HG02885 (cell line): ENCODE measurements around the gene MICAL2.

Source experiments
- ATAC-seq: cut with Tn5 transposase; IDR thresholded peaks from one replicate; pipeline ENCODE4 v1.9.1; 2021; ENCODE audit warnings: mild to moderate bottlenecking; ENCODE audit not compliant: unreplicated experiment, poor library complexity

Gene MICAL2

DNA sequence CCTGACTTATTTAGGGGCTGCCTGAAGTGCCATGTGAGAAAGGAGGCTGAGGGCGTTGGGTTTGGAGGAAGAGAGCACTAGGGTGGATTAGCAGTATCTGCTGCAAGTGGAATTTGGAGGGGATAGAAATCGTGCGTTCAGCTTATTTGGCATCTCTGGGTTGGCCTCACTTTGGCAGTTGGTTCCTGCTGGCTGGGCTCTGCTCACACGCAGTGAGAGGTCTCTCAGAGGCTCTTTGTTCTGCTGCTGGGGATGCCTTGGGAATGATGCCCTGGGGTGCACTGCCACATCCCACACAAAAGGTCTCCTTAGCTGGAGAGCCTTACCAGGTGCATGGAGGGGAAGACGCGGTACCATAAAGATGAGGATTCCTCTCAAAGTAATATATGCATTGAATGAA, 17.7 kb upstream of the MICAL2 start:
- no peak for ATAC-seq

DNA sequence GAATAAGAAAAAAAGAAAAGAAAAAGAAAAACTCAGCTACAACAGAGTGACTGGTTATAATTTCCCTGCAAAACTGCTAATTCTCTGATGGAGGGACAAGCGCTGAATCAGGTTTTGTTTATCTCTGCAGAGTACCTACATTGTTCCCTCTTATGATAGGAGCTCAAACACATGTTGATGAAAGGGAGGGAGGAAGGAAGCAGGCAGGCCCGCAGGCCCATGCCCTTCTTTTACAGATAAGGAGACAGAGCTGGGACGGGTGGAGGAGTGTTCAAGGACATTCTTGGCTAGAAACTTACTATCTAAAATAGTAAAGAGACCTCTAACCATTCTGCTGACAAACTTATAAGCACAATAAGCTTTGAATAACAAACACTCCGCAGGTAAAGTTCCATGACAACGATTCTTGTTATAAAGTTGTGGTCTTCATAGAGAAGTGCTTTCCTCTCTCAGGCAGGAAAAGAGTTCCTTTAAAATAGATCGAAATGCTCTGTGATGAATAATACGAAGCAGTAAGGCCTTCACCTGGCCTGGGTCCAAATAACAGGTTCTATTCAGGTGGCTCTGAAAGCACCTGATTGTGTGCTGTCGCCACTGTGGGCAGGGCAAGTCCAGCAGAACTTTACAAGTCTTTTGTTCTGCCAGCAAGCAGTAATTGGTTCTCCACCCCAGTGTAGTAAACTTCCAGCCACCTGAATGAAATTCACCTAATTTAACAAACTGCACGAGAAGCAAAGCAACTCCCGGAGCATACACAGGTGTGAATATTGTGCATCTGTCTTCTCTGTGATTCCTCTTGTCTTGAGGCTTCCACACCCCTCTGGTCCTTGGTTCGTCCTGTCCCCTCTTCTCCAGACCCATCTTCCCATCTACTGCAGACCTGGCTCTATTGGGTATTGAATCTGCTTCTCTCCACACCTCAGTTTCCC, 15.3 kb upstream of the MICAL2 start:
- no peak for ATAC-seq

DNA sequence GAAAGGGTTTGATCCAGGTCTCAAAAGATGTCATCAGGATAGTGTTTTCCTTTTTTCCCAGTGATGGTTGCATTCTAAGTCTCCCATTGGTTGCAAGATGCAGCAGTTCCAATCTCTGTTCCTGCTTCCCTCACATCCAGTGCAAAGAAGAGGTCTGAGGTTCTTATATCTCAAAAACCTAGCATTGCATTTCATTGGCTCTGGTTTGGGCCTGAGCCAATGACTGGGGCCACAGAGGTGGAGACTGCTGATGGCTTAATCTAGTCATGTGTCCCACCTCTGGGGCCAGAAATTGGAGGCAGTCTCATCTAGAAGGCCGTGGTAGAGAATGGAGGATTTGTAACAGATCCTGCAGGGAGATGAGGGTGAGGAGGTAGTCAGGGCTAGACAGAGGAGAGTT, 13.2 kb upstream of the MICAL2 start:
- no peak for ATAC-seq

DNA sequence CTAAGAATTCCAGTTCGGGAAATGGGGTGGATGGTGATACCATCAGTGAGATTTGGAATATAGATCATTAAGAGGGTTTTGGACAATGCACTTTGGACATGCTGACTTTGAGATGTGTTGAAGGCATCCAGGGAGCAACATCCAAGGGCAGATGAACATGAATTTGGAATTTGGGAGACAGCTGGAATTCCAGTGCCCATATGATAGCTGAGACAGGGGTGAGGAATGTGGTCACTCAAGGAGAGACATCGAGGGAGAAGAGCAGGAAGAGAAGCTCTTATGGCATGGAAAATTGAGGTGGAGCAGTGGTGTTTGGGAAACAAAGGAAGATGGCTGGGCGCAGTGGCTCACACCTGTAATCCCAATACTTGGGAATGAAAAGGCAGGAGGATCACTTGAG, 11.8 kb upstream of the MICAL2 start:
- ATAC-seq = no peak

DNA sequence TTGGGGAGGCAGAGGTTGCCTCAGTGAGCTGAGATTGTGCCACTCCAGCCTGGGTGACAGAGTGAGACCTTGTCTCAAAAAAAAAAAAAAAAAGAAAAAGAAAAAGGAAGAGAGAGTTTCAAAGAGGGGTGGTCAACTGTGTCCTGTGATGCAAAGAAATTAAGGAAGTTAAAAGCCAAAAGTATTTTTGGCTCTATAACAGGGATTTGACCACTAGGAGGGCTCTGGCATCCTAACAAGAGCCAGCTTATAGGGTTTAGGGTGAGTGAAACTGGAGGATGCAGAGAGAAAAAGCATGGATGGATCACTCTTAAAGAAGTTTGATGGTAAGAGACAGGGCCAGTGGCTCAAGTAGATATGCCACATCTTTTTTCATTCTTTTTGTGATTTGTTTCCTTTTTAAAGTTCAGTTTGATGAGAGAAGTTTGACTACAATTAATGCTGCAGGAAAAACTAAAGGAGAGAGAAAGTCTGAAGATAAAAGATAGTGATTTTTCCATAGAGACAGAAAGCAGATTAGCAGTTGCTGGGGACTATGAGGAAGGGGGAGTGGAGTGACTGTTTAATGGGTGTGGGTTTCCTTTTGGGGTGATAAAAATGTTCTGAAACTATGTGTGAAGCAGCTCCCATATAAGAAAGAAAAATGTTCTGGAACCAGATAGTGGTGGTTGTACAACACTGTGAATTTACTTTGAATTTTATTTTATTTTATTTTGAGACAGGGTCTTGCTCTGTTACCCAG, 11.1 kb upstream of the MICAL2 start:
- no peak for ATAC-seq

DNA sequence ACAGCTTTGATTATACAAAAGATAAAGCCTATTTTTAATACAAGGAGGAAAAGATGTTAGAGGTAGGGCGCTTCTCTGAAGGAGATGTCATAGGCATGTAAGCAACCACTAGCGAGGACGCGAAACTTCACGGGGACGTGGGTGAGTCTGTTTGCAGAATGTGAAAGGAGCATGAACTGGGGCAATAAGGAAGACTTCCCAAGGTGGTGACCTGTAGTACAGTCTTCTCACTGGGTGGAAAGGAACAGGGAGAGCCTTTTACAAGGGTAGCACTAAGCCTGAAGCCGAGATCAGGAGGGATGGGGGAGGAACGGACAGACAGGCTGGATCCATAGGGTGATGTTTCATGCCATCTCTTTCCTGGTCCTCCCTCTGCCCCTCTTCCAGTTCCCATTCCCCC, 10.0 kb upstream of the MICAL2 start:
- no peak for ATAC-seq

DNA sequence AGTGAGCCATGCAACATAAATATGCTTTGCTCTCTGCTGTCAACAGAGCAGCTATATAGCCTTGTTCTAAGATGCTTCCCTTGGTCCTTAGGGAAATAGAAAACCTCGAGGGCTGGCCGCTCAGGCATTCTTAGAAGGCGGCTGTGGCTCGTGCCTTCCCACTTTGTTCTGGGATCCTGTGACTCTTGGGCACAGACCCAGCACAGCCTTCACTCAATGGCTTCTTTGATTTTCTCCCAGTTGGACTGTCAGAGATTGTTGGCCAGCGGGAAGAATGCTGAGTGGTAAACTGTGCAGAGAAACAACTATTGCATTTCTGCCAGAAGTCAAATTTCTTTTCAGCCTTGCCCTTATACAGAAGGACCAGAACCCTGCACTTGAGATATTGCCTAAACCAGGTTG, 9.5 kb upstream of the MICAL2 start:
- no peak for ATAC-seq

DNA sequence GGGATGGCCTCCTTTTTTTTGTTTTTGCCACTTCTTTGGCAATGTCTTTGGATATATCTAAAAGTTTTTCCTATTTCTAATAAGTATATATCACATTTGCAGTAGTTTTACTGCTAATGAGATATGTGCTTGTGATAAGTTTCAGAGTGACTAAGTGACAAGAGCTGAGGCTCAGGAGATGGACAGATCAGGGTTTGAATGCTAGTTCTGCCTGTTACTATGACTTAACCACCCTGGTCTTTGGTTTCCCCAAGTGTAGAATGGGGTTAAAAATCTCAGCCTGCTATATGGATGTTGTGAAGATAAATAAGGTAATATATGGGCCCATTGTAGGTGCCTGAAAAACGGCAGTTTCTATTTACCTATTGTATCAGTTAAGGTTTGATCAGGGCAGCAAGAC, 9.1 kb upstream of the MICAL2 start:
- ATAC-seq = no peak

DNA sequence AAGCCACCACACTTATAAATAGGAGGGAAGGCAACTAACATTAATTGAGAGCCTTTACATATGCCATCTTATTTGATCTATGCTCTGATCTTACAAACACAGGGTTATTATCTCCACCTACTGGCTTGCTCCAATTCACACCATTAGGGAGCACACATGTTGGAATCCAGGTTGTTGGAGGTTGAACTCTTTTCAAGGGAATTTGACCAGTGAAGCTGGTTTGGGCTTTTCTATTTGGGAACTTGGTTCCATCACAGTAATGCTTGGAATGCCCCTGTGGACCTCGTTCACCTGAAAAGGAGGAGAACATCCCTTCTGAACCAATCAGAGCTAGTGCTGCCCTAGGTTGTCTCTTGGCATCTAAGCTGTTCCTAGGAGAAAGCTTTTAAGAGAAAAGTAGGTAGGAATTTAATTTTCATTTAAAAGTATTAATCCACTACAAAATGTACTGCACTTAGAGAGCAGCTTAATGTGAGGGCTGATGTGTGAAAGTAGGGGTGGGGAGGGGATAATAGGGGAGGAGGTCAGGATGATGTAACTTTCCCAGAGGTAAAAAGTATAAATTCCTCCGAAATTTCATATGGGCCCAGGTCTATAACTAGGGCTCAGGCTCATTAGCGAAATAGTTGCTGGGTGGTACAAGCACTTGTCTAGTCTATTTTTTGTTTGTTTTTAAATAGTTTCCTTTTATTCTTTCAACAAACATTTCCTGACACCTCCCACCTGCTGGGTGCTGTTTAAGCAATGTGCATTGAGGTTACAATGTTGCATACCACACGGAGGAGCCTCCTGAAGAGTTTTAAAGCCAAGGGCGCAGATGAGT, 7.6 kb upstream of the MICAL2 start:
- ATAC-seq = no peak

DNA sequence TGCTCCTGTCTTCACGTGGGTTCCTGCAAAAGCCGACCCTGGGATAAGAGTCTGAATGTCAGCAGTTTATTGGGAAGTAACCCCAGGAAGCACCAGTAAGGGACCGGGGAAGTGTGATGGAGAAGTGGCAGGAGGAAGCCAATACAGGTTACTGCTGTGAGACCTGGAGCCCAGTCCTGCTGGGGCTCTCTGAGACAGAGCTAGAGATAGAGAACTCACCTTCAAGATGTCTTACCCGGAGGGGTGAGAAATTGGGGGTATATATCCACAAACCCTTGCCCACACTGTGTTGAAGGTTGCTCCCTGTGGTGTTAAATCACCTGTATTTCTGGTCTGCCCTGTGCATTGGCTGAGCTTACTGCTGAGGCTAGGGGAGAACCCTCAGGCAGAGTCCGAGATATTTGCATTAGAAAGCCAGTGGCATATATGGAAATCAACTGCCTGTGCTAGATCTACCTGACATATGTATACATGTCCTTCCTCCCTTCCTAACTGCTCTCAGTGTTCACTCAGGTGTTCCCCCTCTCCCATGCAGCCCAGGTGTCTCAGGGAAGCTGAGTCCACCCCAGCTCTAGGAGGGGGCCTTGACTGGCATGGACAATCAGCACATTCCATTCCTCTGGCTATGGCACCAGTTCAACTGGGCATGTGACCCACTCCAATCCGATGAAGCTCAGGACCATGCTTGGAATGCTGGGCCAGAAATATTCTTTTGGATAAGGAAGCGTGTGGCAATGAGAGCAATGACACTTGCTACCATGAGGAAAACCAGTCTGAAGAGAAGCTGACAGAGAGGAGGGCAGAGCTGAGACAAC, 6.8 kb upstream of the MICAL2 start:
- ATAC-seq = no peak

DNA sequence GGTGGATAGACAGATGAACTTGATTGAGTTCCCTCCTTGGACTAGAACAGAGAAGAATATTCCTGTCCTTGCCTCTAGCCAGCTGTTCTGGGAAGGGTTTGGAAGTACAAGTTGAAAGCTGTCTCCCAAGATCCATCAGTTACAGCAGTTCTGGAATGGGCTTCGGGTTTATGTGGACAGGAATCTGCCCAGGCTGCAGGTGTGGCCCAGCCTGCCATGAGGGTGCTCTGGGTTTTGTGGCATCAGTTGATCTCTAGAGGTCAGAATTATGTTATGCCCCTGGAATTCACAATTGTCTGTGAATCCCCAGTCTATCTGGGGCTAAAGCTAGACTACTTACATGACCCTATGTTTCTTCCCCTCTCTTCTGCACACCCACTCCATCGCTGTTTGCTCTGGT, 4.9 kb upstream of the MICAL2 start:
- ATAC-seq = no peak

DNA sequence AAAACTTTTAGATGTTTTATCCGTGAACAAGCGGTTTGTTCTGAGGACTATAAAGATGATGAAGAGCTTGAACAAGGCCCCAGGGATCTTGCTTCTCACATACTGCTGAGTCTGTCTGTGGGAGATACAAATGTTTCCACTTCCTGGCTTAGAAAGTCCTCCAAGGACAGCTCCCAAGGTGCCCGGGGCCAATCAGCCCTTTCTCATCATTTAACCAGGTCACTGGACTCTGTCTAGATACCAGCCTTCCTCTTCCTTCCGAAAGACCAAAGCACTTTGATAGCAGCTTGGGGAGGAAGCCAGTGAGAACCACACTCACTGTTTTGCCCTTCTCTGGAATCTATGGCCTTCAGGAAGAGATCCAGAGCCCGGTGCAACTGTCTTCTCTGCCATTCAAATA, 4.3 kb upstream of the MICAL2 start:
- ATAC-seq = no peak

DNA sequence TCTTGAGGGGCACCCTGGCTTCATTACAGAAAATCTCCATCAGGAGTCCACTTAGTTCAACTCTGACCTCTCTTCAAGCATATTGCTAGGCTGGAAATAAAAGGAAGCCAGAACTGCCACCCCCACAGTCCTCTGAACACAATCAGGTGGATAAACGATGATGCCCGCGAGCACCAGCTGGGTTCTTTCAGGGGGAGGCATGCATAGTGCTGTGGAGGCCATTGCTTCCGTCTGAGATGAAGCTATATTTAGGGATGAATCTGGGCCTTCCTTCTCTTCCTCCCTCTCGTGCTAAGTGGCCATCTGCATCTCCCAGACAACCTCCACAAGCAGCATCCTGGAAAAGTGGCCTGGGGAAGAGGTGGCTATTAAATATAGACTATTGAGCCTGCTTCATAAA, 3.9 kb upstream of the MICAL2 start:
- ATAC-seq = no peak

DNA sequence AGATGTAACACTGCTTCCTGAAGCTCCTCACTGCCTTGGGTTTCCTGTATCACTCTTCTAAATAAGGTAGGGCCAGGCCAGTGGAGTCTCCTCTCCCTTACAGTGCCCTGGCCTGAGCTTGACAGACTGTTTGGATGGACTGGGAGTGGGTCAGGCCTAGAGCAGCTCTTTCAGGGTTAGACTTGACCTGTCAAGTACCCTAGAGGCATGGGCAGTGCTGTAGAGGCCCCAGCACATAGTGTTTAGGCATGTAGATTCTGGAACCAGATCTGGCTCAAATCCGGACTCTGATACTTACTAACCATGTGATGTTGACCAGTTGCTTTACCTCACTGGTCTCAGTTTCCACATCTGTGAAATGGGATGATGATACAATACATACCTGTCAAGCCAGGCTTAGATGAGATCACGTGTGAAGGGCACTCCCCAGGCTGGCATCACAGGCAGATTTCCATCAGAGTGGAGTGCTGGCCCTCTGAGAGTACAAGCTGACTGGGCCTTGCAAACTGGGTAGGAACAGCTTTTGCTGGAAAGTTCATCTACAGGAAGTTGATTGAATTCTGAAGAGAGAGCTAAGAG, 1.4 kb upstream of the MICAL2 start:
- no peak for ATAC-seq

DNA sequence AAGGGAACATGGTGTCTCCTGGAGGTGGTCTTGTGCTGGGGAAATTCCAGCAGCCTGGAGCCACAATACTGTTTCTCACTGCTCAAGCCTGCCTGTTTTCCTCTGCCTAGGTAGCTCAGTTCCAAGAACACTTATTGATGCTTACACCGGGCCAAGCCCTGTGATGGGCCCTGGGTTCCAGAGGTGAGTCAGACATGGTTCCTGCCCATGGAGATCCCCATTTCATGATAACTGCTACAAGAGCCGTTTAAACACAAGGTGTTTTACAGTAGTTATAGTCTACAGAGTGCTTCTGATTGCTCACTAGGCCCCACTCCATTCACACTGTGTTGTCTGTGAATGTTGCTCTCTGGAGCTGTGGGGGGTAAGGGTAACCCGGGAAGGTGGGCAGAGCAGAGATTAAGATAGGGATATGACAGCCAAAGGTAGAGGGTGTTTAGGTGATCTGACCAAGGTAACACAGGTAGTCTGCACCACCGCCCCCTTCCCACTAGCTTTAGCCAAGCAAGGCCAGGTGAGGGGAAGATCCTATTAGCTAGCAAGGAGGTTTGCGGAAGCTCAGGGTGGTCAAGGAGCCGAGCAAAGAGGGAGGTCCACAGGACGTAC, 696 bp upstream of the MICAL2 start:
- no peak for ATAC-seq

DNA sequence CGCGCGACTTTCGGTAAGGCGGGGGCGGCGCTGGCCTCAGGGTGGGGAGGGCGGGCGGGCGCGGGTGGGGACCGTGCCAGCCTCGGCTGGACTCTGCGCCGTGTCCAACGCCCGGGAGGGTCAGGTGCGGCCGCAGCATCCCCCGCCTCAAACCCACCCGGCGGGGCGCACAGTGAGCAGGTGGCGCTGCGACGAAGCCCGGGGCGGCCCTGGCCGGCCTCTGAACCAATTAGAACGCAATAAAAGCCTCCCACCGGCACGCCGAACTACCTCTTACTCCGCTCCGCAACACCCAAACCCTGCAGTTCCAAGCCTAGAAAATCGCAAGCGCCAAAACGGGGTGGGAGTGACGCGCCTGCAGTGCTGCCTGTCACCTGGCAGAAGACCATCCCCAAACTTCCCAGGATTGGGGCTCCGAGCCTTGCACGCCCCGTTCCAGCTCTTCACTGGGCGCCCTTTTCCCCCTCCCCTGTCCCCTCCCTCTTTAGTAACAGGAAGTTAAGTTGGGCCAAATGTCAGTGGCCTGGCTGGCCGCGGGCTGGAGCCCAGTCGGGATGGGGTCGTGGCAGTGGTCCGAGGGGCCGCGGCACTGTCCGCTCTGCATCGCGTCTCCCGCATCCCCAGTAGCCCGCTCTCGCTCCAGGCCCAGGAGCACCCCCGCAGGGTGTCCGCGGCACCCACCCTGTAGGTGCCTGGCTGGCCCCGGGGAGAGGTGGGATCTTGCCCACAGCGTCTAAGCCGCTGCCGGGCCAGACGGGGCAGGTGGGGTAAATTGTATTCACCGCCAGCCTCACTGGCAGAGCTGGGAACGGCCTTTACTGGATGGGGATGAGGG, 541 bp downstream of the MICAL2 start:
- ATAC-seq = peak; percentile 34

DNA sequence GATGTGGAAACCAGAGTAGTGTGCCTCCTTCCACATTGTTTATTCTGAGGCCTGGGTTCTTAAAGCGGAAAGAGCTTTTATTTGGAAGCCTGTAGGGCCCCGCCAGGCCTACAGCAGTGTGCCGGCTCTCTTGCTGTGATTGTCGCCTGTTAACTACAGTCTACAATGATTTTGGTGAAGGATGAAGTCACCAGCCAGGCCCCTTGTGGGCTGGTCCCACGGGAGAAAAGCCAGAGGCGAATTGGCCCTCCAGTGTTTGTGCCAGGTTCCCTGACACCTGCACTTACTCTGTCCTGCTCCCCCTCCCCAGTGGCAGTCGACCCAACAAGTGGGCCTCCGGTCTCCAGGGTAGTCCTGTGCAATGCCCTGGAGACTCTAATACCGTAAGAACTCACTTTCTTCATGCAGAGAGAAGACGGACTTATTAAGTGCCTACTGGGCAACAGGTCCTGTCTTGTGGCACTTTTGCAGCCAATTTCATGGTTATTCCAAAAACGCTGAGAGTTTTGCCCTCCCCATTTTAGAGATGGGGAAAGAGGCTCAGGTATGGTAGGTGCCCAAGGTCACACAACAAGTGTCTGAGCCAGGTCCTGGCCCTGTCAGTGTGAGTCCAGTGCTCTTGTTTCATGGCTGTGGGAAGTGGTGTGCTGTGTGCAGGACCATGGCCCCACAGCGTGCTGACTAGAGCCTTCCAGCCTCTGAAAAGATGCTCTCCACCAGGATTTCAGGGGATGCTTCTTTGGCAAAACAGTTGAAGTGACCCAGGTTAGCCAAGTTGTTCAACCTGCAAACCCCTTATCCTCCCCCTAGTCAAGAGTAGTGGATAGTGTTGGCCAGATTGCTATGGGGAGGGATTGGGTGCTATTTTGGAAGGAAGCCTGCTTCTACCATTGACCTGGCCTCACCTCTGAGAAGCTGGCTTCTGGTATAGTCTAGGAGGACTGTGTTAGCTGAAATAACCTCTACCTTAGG, 1.4 kb downstream of the MICAL2 start:
- no peak for ATAC-seq
